GM19438 (cell line): ENCODE data around the gene SPPL2C.
"Not testable (repeated sequence)": the region's sequence is repeated elsewhere in the genome, so short reads cannot be mapped to it uniquely, and the experiment has no call there.

ENCODE experiments used
- ATAC-seq: cut with Tn5 transposase; IDR thresholded peaks from one replicate; pipeline ENCODE4 v1.9.1; 2021; ENCODE audit warnings: low read depth; ENCODE audit not compliant: unreplicated experiment

Gene SPPL2C

GRCh38 chr17:45849536-45849990, 4.9 kb downstream of the SPPL2C start:
- no peak for ATAC-seq

DNA sequence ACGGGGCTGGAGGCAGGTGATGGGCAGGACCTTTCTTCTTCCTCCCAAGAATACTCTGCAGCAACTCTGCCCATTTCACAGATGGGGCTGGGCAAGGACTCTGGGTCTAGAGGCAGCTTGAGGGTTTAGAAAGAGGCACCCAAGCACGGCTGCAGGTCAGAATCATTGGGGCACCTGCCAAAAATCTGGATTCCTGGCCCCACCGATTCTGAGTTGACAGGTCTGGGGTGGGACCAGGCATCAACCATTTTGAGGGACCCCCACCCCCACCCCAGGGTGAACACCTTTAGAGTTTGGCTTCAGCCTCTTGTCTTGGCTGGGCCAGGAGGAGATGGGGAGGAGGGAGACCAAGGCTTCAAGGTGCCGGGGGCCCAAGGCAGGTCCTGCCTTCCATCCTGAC, 5.3 kb downstream of the SPPL2C start:
- ATAC-seq, result no peak

DNA sequence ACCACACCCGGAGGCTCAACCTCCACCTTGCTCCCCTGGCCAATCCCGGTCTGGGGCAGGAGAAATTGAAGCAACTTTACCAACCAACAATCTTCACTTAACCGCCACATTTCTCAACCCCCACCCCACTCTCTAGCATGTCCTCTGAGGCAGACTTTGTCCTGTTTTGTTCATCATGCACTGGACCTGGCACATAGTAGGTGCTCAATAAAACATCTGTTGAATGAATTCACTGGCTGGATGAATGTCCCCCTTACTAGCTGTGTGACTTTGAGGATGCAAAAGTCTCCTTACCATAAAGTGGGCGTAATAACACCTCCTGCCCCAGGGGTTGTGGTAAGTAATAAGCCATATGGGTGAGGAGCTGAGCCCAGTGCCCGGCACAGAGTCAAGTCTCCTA, 5.8 kb downstream of the SPPL2C start:
- no peak for ATAC-seq

GRCh38 chr17:45851022-45851421, 6.3 kb downstream of the SPPL2C start:
- no peak for ATAC-seq

GRCh38 chr17:45851464-45851863, 6.8 kb downstream of the SPPL2C start:
- ATAC-seq, result no peak

DNA sequence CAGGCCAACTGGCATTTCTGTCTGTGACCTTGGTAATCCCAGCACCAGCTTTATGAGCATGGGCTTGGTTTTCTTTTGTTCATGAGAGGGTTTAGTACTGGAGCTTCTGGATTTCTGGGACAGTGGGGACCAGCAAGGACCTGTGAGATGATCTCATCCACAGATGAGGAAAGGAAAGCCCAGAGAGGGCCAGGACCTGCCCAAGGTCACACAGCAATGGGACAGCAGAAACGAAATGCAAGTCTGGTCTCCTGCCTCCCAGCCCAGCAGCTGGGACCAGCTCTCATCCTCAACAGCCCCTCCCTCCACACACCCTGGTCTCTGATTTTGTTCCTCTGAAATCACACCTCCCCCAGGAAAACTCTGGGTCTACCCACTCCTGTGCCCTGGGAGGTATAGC, 7.2 kb downstream of the SPPL2C start:
- ATAC-seq, result no peak

DNA sequence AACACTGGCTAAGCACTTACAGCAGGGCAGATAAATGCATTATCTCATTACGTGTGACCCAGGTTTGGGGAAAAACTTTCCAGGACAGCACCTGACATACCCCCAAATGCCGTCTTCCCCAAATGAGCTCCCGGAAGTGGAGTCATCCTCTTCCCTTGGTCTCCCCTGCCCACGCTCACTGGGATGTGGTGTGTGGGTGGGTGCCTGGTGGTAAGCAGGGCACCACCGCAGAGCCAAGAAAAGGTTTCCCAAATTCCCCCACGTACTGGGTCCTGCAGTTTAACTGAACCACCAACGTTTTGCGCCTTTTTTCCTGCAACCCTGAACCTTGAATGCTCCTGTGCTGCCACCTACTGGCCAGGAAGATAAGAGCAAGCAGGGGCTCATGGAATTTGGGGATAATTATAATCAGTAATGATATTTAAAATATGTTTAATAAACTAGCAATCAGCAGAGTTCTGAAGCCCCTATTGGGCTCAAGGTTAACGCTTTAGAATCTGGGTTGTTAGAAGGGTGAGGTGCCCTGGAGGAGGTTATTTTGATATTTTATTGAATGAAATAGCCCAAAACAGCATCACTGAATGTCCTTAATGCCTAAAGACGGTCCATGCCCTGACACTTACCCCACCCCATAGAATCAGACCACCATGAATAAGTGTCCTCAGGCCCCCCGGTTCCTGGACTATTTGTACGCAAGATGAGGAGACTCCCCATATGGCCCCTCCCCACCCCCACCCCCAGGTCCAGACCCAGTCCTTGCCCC, 8.0 kb downstream of the SPPL2C start:
- ATAC-seq, result no peak

DNA sequence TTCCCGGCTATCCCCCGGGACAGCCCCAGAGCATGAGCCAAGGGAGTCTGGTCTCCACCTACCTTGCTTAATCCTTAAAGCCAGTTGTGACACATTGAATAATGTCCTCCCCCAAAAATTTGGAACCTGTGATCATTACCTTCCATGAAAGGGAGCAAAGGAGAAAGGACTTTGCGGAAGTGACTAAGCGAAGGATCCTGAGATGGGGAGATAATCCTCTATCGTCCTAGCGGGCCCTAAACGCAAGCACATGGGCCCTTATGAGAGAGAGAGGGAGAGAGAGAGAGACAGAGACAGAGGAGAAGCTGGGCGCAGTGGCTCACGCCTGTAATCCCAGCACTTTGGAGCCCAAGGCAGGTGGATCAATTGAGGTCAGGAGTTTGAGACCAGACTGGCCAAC, 9.5 kb downstream of the SPPL2C start:
- ATAC-seq, result no peak

DNA sequence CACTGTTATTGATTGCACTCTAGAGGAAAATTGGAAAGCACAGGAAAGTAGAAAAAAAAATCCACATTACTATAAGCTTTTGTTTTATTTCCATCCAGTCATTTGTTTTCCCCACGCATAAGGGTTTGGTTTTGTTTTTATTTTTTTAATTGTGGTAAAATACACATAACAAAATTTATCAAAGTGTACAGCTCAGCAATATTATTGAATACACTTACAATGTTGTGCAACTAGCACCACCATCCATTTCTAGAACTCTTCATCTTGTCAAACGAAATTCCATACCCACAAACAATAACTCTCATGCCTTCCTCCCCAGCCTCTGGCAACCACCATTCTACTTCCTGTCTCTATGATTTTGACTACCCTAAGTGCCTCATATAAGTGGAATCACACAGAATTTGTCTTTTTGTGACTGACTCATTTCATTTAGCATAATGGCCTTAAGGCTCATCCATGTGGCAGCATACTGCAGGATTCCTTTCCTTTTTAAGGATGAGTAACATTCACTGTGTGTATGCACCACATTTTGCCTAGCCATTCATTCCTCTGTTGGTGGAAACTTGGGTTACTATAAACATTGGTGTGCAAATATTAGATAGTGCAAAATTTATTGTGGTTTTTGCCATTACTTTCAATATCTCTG, 11.1 kb downstream of the SPPL2C start:
- no peak for ATAC-seq

DNA sequence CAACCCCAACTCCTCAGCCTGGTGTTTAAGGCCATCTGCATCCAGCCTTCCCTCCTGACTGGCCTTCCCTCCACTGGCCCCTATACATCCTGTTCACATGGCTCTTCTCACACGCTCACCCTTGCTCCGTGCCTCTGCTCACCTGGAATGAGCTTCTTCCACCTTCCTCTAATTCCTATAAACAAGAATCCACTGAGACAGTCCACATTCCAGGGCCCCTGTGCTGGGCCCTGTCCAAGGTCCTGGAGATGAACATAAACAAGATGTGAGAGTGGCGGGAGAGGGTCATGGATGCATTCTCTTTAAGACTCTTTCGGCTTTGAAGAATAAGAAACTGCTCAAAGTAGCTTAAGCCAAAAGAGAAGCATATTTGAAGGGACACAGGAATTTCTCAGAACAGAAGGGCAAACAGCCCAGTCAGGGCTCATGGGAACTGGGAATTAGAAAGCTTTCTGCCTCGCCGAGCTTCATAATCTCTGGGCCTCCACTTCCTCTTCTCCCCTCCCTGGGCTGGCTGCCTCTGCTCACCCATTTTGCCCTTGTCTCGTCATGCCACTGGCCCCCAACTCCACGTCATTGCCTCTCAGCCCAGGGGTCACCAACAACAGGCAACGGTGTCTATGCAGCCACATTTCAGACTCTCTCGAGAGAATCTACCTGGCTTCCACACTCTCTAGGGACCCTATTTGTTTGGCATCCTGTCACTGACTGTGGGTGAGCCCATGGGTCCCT, 13.5 kb downstream of the SPPL2C start:
- ATAC-seq, result no peak

DNA sequence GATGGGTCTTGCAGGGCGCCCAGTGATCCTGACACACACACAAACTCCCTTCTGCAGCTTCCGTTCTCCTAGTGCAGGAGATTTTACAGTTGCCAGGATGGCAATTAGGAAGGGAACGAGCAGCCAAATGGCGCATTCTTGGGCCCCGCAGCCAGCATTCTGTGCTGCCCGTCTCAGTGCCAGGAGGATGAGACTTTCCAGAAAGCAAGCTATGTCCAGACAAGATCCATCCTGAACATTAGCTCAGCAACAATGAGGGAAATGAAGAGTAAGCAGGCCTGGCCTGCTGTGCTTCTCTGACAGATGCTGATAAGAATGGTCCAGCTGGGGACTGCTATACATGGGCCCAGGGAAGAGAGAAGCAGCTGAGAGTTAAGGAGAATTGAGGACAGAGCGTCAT, 16.5 kb downstream of the SPPL2C start:
- no peak for ATAC-seq

DNA sequence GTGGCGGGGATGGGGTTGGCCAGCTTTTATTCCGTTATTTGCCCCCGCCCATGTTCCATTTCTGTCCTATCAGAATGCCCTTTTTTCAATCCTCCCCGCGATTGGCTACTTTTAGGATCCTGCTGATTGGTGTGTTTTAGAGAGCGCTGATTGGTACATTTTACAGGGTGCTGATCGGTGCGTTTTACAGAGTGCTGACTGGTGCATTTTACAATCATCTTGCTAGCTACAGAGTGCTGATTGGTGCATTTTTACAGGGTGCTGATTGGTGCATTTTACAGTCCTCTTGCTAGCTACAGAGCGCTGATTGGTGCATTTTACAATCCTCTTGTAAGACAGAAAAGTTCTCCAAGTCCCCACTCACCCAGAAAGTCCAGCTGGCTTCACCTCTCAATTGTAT, 17.4 kb downstream of the SPPL2C start:
- ATAC-seq, result not testable (repeated sequence)

GRCh38 chr17:45863857-45864654, 19.4 kb downstream of the SPPL2C start:
- no peak for ATAC-seq

- ATAC-seq, result no peak
Observed at GRCh38 chr17:45867171-45867570, 22.5 kb downstream of the SPPL2C start.

DNA sequence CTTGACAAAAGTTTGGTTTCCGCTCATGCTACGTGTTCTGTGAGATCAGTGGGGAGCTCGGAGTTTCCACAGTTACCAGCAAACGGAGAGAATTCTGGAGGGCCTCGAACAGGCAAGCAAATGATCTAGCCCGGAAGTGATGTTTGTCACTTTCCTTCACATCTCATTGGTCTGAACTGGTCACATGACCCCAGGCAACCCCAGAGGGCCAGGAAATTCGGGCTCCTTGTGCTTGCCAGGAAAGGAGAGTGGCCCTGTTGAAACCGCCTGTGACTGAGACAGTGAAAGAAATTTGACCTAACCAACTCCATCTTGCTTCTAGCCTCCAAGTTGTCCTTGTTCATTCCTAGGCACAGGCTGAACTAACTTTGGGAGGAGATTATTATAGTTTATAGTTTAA, 23.0 kb downstream of the SPPL2C start:
- no peak for ATAC-seq

DNA sequence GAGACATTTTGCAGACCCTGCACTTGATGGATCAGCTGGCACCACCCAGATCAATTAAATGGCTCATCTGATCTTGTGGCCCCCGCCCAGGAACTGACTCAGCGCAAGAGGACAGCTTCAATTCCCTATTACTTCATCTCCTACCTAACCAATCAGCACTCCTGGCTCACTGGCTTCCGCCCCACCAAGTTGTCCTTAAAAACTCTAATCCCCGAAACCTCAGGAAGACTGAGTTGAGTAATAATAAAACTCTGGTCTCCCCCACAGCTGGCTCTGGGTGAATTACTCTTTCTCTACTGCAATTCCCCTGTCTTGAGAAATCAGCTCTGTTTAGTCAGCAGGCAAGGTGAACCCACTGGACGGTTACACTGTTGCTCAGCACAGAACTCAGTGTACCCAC, 23.6 kb downstream of the SPPL2C start:
- no peak for ATAC-seq

GRCh38 chr17:45869676-45870341, 25.1 kb downstream of the SPPL2C start:
- ATAC-seq, result no peak

DNA sequence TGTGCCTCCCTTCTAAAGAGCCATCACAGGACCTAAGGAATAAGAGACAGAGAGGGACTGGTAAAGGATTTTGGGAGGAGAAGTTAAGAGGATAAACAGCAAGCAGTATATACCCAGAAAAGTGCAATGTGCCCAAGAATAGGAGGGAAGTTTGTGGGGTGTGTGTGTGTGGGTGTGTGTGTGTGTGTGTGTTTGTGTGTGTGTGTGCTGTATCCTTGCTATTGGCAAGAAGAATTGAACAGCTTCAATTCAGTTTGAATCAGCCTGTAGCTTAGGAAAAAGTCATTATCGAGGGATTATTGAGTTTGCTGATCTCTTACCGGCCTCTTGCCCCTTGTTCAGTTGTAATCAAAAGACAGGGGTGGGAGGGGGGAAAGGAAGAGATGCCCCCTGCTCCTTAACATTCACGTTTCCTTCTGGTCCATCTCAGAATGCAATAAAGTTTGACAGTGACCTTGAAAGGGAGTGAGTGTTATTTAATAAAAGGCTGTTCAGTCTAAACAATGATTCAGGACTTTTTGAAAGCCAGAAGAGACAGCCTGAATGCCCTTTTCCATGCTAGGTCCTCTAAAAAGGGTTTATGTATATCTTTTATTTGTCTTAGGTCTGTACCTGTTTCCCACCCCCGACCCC, 25.8 kb downstream of the SPPL2C start:
- ATAC-seq, result no peak

DNA sequence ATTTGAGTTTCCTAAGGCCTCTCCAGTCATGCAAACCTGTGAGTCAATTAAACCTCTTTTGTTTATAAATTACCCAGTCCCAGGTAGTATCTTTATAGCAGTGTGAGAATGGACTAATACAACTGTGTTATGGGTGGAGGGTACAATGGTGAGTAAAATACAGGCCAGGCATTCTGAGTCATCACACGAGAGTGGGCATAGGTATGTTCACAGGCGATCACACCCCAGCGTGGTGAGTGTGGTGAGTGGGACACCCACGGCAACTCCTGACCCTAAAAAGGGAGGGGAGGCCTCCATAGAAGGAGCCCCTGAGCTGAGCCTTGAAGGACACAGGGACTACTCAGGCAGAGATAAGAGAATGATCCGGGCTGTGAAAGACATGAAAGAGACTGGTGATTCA, 27.0 kb downstream of the SPPL2C start:
- ATAC-seq, result no peak

DNA sequence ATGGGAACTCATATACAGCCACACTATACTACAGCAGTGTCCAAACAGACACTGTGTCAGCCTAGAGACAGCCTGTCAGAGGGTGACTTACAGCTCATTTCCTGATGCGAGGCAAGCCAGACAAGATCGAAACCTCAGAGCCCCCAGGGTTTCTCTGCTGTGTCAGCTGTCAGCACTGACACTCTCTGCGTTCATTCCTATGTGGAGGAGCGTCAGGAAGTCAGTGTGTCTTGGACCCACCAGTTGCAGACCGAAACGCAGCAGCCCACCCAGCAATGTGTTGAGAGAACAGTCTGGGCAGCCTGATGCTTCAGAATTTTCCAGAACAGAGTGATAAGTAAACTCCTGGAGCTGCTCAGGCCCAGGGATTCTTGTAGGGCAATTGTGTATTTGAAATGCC, 29.0 kb downstream of the SPPL2C start:
- ATAC-seq, result no peak
